K562 (cell line): Measurements from ENCODE around the gene C1orf50. TPM values are rescaled to one million over a fixed set of nuclear protein-coding genes. Genes with fewer than 3 reads are reported as not detected.

Experiments used
- ATAC-seq: fragments of 200-7000 bp; cut with Tn5 transposase; 3 replicates; pipeline ENCODE4 v1.9.1; 2020; ENCODE audit warnings: moderate library complexity
- BruUV-seq: library from RNA; stranded (reverse); fragments of 400-500 nt; replicated peaks from 2 replicates; lab custom pipeline; 2021; lab: Mats Ljungman, UMichigan
- CTCF ChIA-PET: fragments of 300-600 bp; formaldehyde crosslinking; extraction: SDS; loops from one replicate; lab custom pipeline; 2021; ENCODE audit warnings: low intra/inter-chr PET ratio; lab: Yijun Ruan, JAX
- POLR2A ChIA-PET: fragments of 300-600, 350-650 bp; sonication (Branson Sonifier 250); formaldehyde crosslinking; extraction: SDS; loops from one replicate; lab custom pipeline; 2021; ENCODE audit warnings: antibody characterized with exemption, inconsistent platforms; lab: Yijun Ruan, JAX
- DNase-seq, 4 experiments: peaks; one replicate each; pipeline versions ENCODE4 v3.0.0 to v3.0.0-alpha.2; 2011 to 2018; ENCODE audit warnings: low spot score in 3 of 4, mixed read lengths in 3 of 4; ENCODE audit errors: extremely low read depth in 1 of 4
- FAIRE-seq: peaks from 2 replicates; lab custom pipeline; 2011; peaks lifted over from hg19 to GRCh38; lab: Jason Lieb, UNC
- H2AFZ ChIP-seq: 2 replicates; pipeline ENCODE4 v1.6.0; 2011; ENCODE audit warnings: low read depth, low read length, control low read depth, inconsistent platforms
- H3K27ac ChIP-seq: fragments of 200-600 bp; 3 replicates; pipeline ENCODE4 v1.8.0; 2011; ENCODE audit warnings: low read depth, mild to moderate bottlenecking, control low read depth, inconsistent platforms, low read length, moderate library complexity, mixed read lengths; ENCODE audit errors: extremely low read depth
- H3K27me3 ChIP-seq, 2 experiments: fragments of 300-600 bp in 1 of 2; 2 replicates in 1 of 2; 3 replicates in 1 of 2; pipeline versions ENCODE4 v1.6.0 to v1.8.0; 2011; ENCODE audit warnings: inconsistent platforms in 2 of 2, low read length in 2 of 2, mild to moderate bottlenecking in 1 of 2, mixed read lengths in 1 of 2, moderate library complexity in 1 of 2; ENCODE audit not compliant: control insufficient read depth in 2 of 2, insufficient read depth in 2 of 2
- H3K36me3 ChIP-seq: fragments of 300-600 bp; 3 replicates; pipeline ENCODE4 v1.8.0; 2011; ENCODE audit warnings: mild to moderate bottlenecking, low read length, inconsistent platforms; ENCODE audit not compliant: control insufficient read depth, insufficient read depth
- H3K4me1 ChIP-seq, 2 experiments: fragments of 200-600 bp in 1 of 2; replicated peaks in 1 of 2; 2 replicates in 1 of 2; 3 replicates in 1 of 2; pipeline versions ENCODE4 v1.5.1 to v1.8.0; 2011; ENCODE audit warnings: inconsistent platforms in 2 of 2, low read length in 2 of 2, mild to moderate bottlenecking in 1 of 2, mixed read lengths in 1 of 2, moderate library complexity in 1 of 2; ENCODE audit not compliant: control insufficient read depth in 2 of 2, insufficient read depth in 2 of 2
- H3K4me2 ChIP-seq: 2 replicates; pipeline ENCODE4 v1.6.1; 2011; ENCODE audit warnings: low read length, control low read depth, inconsistent platforms, mixed read lengths; ENCODE audit not compliant: insufficient read depth
- H3K4me3 ChIP-seq: fragments of 200-600 bp; sonication (generic), shearing (Covaris generic); 2 replicates; pipeline ENCODE4 v1.5.1; 2016; ENCODE audit warnings: control low read depth, inconsistent platforms
- H3K79me2 ChIP-seq: fragments of 200-600 bp; 3 replicates; pipeline ENCODE4 v1.8.0; 2011; ENCODE audit warnings: low read length, inconsistent platforms; ENCODE audit not compliant: control insufficient read depth, insufficient read depth
- H3K9ac ChIP-seq, 2 experiments: 2 replicates each; pipeline versions ENCODE4 v1.6.0 to v1.6.1; 2011; ENCODE audit warnings: low read depth in 2 of 2, low read length in 2 of 2, control low read depth in 1 of 2, inconsistent platforms in 1 of 2, mild to moderate bottlenecking in 1 of 2, mixed read lengths in 1 of 2; ENCODE audit not compliant: insufficient read depth in 1 of 2
- H3K9me1 ChIP-seq: one replicate; pipeline ENCODE4 v1.6.0; 2011; ENCODE audit warnings: inconsistent platforms, mild to moderate bottlenecking, low read length, moderate library complexity; ENCODE audit not compliant: control insufficient read depth, insufficient read depth
- H3K9me3 ChIP-seq: replicated peaks from 2 replicates; pipeline ENCODE4 v1.5.1; 2011; ENCODE audit warnings: low read depth, low read length, inconsistent platforms; ENCODE audit not compliant: control insufficient read depth, insufficient read depth
- H4K20me1 ChIP-seq: replicated peaks from 2 replicates; pipeline ENCODE4 v1.6.1; 2011; ENCODE audit warnings: low read length, inconsistent platforms, mixed read lengths; ENCODE audit not compliant: control insufficient read depth, insufficient read depth
- CREB5 ChIP-seq: fragments of 250-450 bp; sonication (Bioruptor Pico); IDR thresholded peaks from 2 replicates; pipeline ENCODE4 v1.5.0; 2020; ENCODE audit warnings: mild to moderate bottlenecking
- EP300 ChIP-seq: IDR thresholded peaks from 2 replicates; pipeline ENCODE4 v1.6.1; 2012; ENCODE audit warnings: low read length, improper control_type of control experiment
- FOXP1 ChIP-seq: sonication (generic); formaldehyde crosslinking; IDR thresholded peaks from 2 replicates; pipeline ENCODE4 v1.8.0; 2022; ENCODE audit warnings: mild to moderate bottlenecking, missing genetic modification reagents
- HES1 ChIP-seq: fragments of 450-650 bp; IDR thresholded peaks from 2 replicates; pipeline ENCODE4 v1.6.1; 2016; ENCODE audit warnings: low read depth, mild to moderate bottlenecking, moderate library complexity
- SUPT5H ChIP-seq: fragments of 450-650 bp; IDR thresholded peaks from 2 replicates; pipeline ENCODE4 v1.6.1; 2016
- TBP ChIP-seq: optimal IDR thresholded peaks from 2 replicates; pipeline ENCODE3; 2011; ENCODE audit warnings: low read depth, low read length, improper control_type of control experiment
- ZC3H4 ChIP-seq: sonication (generic); formaldehyde crosslinking; IDR thresholded peaks from 2 replicates; pipeline ENCODE4 v1.9.0; 2021; ENCODE audit warnings: missing genetic modification reagents, borderline replicate concordance
- WGBS: fragments of 100-300 bp; shearing (Covaris generic); methylation state at CpG from one replicate; pipeline ENCODE4 v1.1.6; 2016; ENCODE audit warnings: low coverage, mixed read lengths; ENCODE audit not compliant: insufficient coverage; ENCODE audit errors: missing lambda C conversion rate; 5-methylcytosine and 5-hydroxymethylcytosine counted together
- in situ Hi-C: fragments of 300-500 bp; cut with MboI; formaldehyde crosslinking; loops from 4 replicates; pipeline ENCODE4 v1.15.0; 2018; ENCODE audit warnings: inconsistent platforms, mixed read lengths
- intact Hi-C: fragments of 100-400 bp; cut with micrococcal nuclease; formaldehyde crosslinking; loops from 2 replicates; pipeline ENCODE4 v1.14.2; 2022
- polyA plus RNA-seq, 8 experiments: library from polyadenylated mRNA; depleted of rRNA in 4 of 8; stranded (reverse) in 5 of 8; unstranded in 3 of 8; fragments of >200 nt; fragmentation: Nextera tagmentation in 2 of 8; fragmentation: Illumina TruSeq in 1 of 8; extraction: Ambion mirVana in 2 of 8; extraction: Trizol in 1 of 8; gene quantifications; 2 replicates each; pipeline versions ENCODE4 v1.2.1 to v1.2.3, GENCODE V29; 2011 to 2014; ENCODE audit warnings: inconsistent platforms in 1 of 8, missing spikeins in 1 of 8
- total RNA-seq, 7 experiments: library from RNA; depleted of rRNA in 6 of 7; stranded (reverse); fragments of >200 nt in 6 of 7; fragmentation: Illumina TruSeq in 2 of 7; extraction: Trizol in 2 of 7; gene quantifications; 2 replicates each; pipeline versions ENCODE4 v1.2.1 to v1.2.3, GENCODE V29; 2011 to 2021; ENCODE audit warnings: low replicate concordance in 1 of 7
- TF ChIP-seq, protein P1 (sequence below): fragments of 250-450 bp; sonication (Bioruptor Pico); IDR thresholded peaks from 2 replicates; pipeline ENCODE4 v1.4.0; 2020; ENCODE audit warnings: mild to moderate bottlenecking, moderate library complexity, borderline replicate concordance

Gene C1orf50
- total and polyA plus RNA-seq, 9 of the 15 experiments (the other 6 are each of a cell fraction or from before 2014, with no cell fraction given), result 0.55 to 13.9 (median 5.2) TPM

GRCh38 chr1:42783092-42783491 is 16.0 kb downstream of the C1orf50 start (continued):
- TF ChIP-seq CREB5 (CRISPR knock-in tag) (no peak), HES1 (no peak)

DNA sequence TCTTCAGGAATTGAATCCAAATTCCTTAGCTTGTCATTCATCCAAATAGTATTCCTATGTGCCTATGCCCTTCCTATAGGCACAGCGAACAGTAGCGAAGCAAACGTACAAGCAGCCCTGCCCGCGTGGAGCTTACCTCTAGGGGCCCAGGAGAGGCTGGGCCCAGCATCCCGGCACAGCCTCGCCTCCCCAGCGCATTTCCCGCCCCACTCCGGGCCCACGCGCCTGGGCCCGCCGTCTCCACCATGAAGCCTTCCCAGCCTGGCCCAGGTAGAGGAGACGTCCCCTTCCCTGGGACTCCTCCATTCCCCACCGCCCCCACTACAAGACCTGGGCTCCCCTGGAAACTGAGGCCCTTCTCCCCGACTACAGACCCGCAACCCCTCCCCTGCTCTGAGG is 17.5 kb downstream of the C1orf50 start:
- DNase-seq, result no peak
- intact Hi-C loops, result no loop called here
- TF ChIP-seq ZC3H4 (CRISPR knock-in tag), result no peak
- TF ChIP-seq TBP, result no peak
- peak; percentile 16; the same call in 1 of the 2 replicates for TF ChIP-seq SUPT5H
- no peak for TF ChIP-seq EP300
- no peak for TF ChIP-seq FOXP1 (CRISPR knock-in tag)
- TF ChIP-seq, protein P1, sequence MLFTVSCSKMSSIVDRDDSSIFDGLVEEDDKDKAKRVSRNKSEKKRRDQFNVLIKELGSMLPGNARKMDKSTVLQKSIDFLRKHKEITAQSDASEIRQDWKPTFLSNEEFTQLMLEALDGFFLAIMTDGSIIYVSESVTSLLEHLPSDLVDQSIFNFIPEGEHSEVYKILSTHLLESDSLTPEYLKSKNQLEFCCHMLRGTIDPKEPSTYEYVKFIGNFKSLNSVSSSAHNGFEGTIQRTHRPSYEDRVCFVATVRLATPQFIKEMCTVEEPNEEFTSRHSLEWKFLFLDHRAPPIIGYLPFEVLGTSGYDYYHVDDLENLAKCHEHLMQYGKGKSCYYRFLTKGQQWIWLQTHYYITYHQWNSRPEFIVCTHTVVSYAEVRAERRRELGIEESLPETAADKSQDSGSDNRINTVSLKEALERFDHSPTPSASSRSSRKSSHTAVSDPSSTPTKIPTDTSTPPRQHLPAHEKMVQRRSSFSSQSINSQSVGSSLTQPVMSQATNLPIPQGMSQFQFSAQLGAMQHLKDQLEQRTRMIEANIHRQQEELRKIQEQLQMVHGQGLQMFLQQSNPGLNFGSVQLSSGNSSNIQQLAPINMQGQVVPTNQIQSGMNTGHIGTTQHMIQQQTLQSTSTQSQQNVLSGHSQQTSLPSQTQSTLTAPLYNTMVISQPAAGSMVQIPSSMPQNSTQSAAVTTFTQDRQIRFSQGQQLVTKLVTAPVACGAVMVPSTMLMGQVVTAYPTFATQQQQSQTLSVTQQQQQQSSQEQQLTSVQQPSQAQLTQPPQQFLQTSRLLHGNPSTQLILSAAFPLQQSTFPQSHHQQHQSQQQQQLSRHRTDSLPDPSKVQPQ (CRISPR knock-in tag), result no peak
- BruUV-seq, result no TSS peak
- H3K9me3 ChIP-seq, result no peaks in the 10 kb centered on the region
- H3K27ac ChIP-seq, result no peak overlapping the region
- H3K79me2 ChIP-seq, result no peaks in the 10 kb centered on the region
- no peak overlapping the region for H3K9ac ChIP-seq
- H3K4me1 ChIP-seq, result peaks cover 0 to 15% of the 10 kb centered on the region in 2 experiments; a peak in 3 of 5 replicates
- H2AFZ ChIP-seq, result no peak overlapping the region
- no peak overlapping the region for H3K4me3 ChIP-seq
- H3K27me3 ChIP-seq, result no peaks in the 10 kb centered on the region
- ChIA-PET CTCF (no interaction called here), POLR2A (interaction anchor here (0.7 to 2.7 kb wide), 4 partner anchors 9 to 550 kb away, joined by 3 to 11 read pairs (median 4); partner anchors contain the start of genes C1orf50 and P3H1)
- FAIRE-seq, result no peak
- in situ Hi-C loops, result loop anchor here (5.0 kb wide), 1 partner anchor 138 kb away; no protein-coding TSS in a partner anchor
- ATAC-seq, result no peak
- H3K9me1 ChIP-seq, result no peaks in the 10 kb centered on the region
- no peaks in the 10 kb centered on the region for H4K20me1 ChIP-seq
- peaks cover 34% of the 10 kb centered on the region for H3K36me3 ChIP-seq
- WGBS, result 87% methylated on average over 15 of the region's 18 CpGs
- no peak overlapping the region for H3K4me2 ChIP-seq
